HG02884 (cell line): ENCODE results near the gene LAMC2.
"Not testable (repeated sequence)": the region's sequence is repeated elsewhere in the genome, so short reads cannot be mapped to it uniquely, and the experiment has no call there.

Experiments
- ATAC-seq: cut with Tn5 transposase; IDR thresholded peaks from one replicate; pipeline ENCODE4 v1.9.1; 2021; ENCODE audit warnings: mild to moderate bottlenecking, moderate library complexity; ENCODE audit not compliant: unreplicated experiment

LAMC2 gene

DNA sequence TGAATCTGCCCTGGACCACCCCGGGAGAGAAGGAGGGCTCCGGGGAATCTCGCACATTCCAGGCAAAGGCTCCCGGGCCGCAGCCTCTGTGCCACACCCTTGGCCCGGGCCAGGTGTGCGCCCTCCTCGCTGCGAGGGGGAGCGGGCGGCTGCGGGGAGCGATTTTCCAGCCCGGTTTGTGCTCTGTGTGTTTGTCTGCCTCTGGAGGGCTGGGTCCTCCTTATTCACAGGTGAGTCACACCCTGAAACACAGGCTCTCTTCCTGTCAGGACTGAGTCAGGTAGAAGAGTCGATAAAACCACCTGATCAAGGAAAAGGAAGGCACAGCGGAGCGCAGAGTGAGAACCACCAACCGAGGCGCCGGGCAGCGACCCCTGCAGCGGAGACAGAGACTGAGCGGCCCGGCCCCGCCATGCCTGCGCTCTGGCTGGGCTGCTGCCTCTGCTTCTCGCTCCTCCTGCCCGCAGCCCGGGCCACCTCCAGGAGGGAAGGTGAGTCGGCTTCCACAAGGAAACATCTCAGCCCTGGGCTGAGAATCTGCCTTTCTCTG is at the start of gene LAMC2:
Gene LAMC2 (plus strand): TSS at position 324 of the 550 bp plus-strand sequence. CDS start 89 bp downstream, at position 413.
- ATAC-seq, result no peak

DNA sequence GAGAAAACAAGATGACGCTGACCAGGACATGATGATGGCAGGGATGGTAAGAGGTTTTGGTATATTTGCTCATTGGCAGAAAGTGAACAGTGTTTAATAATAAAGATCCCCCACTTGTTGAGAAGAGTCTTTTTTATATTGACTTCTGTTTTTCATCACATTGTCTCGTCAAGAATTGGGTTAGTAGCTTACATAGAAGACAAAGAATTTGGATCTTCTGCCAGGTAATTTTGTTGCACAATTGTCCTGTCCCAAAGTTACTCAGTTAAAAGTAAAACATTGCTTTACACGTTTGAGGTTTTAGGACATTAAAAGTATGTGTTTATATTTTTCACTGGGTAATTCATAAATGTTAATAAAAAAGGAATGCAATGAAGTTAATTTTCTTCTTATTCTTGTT is 48.3 kb upstream of the LAMC2 start:
- ATAC-seq, result no peak

DNA sequence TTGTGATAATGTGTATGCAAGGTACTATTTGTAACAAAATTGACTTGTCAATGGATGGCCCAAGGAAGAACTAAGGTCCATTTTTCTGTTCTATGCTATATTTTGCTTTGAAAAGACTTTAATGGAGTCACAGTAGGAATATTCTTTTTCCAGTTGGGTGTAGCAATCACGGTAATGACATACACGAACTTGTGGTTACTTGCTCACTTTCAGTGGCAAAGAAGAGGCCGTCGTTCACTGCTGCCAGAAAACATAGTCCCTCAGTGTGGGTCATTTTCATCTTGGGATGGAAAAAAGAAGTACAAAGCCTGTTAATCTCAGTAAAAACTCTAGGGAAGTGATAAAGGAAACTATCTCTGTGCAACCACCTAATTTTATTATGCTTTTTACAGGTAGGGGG is 47.8 kb upstream of the LAMC2 start:
- ATAC-seq, result no peak

DNA sequence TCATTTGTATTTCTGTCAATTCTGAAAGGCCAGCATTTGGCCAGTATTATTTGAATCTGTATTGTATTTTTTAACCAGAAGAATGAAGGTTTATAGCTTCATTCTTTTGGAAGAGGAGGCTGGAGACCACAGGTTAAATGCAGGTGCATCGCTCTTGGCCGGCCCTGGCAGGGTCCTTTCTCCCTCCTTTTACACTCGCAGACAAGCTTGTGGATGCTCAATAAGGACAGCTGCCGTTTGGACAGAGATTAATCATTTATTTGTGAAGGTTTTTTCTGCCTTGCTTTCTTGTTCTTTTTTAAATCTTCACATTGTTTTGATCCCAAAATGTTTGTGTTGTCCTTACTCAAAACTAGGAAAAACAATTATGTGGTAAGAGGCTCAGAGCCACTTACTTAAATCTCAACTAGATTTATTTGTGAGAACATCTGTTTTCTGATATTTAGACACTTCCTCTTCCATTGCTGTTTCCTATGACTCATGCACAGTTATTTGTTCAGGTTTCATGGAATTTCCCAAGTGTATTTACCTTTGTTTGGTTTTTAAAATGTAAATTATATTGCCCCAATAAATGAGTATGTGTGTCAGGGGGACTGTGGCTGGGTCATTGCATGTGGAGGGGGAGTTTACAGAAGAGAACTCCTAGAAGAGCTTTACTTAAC is 46.7 kb upstream of the LAMC2 start:
- no peak for ATAC-seq

DNA sequence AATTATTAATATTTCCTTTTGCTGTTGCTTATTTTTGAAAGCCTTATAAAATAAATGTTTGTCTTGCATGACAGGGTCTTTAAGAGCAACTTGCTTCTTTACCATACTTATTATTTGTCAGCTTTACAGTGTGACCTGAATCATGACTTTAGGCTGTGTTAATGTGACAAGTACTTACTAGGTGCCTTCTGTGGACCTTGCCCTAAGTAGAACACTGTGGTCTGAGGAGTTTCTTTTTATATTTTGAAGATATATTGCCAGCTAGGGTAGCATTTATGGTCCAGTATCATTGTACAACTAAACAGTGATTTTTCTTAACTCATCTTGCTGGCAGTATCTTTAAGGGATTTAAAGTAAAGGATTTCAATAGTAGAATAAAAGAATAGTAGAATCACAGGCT is 45.4 kb upstream of the LAMC2 start:
- ATAC-seq, result no peak

DNA sequence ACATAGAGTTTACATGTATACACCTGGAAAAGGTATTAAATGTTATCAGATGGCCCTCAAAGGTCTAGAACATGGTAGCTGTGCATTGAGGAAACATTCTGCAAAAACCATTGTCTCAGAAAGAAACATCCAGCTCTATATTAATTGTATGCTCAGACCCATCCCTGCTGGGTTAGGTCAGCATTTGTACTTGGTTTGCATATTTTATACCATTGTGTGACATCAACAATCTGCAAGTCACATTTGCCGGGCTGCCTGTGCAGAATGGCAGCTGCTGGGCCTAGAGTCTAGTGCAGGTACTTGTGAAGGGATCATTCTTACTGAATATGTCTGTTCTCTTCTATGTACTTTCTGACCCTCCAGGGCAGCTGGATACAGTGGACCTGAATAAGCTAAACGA is 43.9 kb upstream of the LAMC2 start:
- no peak for ATAC-seq

DNA sequence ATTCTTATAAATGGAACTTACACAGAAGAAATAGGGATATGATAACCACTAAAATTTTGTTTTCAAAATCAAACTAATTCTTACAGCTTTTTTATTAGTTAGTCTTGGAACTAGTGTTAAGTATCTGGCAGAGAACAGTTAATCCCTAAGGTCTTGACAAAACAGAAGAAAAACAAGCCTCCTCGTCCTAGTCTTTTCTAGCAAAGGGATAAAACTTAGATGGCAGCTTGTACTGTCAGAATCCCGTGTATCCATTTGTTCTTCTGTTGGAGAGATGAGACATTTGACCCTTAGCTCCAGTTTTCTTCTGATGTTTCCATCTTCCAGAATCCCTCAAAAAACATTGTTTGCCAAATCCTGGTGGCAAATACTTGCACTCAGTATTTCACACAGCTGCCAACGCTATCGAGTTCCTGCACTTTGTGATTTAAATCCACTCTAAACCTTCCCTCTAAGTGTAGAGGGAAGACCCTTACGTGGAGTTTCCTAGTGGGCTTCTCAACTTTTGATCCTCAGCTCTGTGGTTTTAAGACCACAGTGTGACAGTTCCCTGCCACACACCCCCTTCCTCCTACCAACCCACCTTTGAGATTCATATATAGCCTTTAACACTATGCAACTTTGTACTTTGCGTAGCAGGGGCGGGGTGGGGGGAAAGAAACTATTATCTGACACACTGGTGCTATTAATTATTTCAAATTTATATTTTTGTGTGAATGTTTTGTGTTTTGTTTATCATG is 42.3 kb upstream of the LAMC2 start:
- no peak for ATAC-seq

DNA sequence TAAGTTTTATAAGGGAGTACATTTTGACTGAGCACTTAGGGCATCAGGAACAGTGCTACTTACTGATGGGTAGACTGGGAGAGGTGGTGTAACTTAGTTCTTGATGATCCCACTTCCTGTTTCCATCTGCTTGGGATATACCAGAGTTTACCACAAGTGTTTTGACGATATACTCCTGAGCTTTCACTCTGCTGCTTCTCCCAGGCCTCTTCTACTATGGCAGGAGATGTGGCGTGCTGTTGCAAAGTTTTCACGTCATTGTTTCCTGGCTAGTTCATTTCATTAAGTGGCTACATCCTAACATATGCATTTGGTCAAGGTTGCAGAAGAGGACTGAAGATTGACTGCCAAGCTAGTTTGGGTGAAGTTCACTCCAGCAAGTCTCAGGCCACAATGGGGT is 41.3 kb upstream of the LAMC2 start:
- ATAC-seq, result no peak

DNA sequence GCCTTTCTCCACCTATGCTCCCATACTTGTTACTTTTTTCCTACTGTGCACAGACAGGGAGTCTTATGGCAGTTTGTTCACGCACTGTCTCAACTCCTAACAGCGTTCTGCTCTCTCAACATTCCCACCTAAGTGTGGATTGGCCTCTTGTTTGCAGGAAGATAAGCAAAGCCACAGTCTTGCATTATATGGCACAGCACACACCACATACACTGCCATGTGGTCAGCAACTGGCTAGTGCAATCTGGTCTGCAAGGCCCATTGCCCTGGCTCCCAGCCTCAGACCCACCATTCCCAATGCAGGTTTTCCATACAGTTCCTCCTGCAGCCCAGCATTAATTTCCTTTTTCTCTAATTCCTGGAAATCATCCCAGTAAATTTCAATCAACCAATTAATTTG is 38.3 kb upstream of the LAMC2 start:
- no peak for ATAC-seq

DNA sequence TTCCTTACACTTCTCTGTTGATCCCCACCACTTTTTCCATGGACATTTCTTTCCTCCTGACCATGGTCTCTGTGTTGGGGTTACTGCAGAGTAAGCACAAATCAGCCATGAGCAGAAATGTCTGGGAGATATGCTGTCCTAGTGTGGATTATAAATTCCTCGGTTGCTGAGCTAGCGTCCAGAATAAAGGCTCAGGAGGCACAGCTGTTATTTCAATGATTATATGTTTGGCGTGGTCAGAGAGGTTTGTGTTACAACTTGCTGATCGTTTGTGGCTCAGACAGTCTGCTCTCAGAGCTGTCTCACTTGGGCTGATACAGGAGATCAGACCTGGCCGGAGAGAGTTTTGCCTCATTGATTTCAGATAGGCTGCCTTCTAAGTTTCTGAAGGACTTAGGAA is 37.5 kb upstream of the LAMC2 start:
- ATAC-seq, result no peak

DNA sequence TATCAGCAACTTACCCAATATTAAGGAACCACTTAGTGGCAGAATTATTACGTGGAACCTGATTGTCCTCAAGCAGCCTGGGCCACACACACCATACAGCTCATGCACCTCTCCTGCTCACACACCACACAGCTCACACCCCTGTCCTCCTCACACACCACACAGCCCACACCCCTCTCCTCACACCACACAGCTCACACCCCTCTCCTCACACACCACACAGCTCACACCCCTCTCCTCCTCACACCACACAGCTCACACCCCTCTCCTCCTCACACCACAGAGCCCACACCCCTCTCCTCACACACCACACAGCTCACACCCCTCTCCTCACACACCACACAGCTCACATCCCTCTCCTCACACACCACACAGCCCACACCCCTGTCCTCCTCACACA is 36.8 kb upstream of the LAMC2 start:
- ATAC-seq, result no peak

DNA sequence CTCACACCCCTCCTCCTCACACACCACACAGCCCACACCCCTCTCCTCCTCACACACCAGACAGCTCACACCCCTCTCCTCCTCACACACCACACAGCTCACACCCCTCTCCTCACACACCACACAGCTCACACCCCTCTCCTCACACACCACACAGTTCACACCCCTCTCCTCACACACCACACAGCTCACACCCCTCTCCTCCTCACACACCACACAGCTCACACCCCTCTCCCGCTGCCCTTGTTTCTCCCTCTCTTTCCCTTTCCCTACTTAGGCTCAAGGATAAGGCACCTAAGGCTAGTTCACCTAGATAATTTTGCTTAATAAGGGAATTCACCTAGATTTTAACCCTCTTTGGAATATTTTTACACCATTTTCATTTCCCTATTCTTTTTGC is 36.0 kb upstream of the LAMC2 start:
- ATAC-seq, result not testable (repeated sequence)

DNA sequence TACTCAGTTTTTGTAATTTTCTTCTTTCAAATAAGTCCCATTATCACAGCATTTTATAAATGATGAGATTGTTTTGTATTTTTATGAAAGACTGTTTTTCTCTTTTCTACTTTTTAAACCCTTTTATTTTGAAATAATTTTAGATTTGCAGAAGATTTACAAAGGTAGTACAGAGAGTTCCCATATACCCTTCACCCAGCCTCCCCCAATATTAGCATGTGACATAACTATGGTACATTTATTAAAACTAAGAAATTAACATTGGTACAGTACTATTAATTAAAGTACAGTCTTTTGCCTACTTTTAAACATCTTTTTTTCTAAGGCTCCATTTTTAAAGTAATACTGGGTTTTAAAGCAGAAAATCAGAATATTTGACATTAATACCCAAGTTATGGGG is 35.6 kb upstream of the LAMC2 start:
- ATAC-seq, result no peak

DNA sequence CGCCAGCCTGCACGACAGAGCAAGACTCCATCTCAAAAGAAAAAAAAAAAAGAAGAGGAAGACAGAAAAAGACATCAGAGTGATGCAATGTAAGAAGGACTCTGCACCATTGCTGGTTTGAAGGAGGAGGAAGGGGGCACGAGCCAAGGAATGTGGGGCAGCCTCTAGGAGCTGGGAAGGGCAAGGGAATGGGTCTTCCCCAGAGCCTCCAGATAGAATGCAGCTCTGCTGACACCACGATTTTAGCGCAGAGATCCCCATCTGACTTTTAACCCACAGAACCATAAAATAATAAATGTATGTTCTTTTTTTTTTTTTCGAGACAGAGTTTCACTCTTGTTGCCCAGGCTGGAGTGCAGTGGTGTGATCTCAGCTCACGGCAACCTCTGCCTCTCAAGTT is 33.9 kb upstream of the LAMC2 start:
- no peak for ATAC-seq

DNA sequence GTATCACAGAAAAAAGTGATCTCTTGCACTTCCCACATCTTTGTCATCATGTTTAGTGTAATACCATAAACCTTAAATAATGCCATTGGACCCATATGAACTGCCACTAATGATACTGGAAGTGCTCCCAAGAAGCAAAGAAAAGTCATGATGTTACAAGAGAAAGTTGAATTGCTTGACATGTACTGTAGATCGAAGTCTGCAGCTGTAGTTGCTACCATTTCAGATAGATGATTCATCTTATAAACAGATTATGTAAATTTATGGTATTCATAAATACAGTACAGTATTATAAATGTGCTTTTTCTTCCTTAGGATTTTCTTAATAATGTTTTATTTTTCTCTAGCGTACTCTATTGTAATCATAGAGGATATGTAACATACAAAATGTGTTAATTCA is 30.1 kb upstream of the LAMC2 start:
- ATAC-seq, result no peak

DNA sequence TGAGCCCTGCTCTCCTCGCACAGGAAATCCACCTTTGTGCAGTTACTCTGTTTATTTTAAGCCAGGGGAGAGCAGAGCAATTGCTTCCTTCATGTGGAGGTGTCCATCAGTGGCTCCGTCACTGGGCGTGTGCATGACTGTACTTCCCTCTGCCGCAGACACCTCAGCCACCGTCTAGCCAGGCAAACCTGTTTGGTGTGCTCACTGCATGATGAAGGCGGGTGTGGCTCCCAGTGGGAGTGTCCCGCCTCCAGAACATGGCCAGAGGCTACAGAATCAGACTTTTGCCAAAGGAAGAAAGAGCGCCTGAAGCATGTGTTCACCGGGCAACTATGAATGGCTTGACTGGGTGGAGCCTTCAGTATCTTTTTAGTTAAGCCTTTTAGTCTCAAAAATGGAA is 26.1 kb upstream of the LAMC2 start:
- ATAC-seq, result no peak

DNA sequence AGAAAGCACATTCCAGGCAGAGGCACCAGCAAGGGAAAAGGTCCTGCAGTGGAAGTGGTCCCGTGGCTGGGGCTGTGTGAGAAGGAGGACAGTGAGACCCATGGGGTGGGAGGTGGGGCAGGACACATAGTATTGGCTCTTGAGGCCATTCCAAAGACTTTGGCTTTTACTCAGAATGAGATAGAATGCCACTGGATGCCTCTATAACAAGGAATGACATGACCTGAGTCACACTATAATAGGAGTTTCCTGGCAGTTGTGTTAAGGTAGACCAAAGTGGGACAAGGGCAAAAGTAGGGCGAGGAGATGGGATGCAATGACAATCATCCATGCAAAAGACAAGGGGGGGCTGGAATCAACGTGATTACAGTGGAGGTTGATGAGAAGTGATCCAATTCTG is 24.7 kb upstream of the LAMC2 start:
- ATAC-seq, result no peak

DNA sequence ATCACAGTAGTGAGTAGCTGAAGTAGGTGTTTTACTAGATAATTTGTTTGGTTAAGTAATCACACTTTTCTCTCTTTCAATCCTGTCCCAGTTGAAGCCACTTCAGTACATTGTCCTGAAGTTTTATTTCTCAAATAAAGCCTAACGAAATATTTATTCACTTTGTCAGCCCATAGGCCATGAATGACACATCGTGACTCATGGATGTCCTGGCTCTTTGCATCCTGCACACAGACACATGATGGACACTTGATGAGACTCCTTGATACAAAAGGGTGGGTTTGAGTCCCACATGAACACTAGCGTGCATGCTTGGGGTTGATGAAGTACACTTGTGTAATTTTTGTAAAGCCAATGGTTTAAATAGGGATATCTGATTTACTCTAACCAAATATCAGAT is 22.7 kb upstream of the LAMC2 start:
- ATAC-seq, result no peak

DNA sequence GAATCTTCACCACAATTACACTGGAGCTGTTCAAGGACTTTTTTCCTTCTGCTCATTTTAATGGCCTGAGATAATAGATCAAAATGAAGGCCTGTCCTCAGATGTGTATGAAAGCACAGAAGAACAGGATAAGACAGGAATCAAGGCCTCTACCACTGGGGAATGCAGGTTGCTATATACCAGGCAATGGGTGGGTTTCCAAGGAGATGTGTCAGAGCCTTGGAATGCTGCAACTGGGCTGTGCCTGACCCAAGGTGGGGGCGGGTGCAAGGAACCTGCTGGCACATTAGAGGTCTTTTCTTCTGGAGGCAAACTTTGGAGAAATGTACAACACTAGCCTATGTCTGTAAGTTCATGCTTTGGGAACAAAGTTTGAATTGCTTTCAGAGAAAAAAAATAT is 21.7 kb upstream of the LAMC2 start:
- no peak for ATAC-seq

DNA sequence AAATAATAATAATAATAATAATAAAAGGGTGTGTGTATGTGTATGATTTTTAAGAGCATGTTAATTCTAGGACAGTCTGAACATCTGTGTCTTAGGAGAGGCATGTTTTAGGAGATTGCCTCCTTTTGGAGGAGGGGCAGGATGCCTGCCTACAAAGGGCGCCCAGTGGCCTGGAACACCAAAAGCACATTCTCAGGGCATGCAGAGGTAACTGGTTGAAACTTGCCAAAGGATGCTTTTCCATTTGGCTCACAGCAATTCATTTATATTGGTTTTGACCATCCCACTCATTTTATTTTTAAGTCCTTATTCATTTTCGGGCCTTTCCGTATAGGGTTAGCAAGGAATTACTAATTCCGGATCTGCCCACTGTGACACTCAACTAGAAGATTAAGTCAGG is 21.1 kb upstream of the LAMC2 start:
- no peak for ATAC-seq

DNA sequence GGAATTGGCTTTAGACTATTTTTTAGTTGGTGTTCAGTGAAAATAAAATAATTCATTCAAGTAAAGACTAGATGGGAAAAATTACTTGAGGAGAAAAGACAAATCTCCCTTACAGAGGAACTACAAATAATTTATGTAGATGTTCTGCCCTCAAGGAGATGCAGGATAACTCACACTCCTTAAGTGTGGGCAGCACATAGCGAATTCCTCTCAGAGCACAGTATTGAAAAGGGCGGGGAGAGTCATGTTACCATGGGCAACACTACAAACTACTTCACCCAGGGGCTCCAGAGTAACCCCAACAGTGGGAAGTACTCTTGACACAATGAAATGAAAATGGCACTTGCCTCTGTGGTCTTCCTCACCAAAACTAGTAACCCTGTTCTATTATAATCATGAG is 20.6 kb upstream of the LAMC2 start:
- ATAC-seq, result no peak

DNA sequence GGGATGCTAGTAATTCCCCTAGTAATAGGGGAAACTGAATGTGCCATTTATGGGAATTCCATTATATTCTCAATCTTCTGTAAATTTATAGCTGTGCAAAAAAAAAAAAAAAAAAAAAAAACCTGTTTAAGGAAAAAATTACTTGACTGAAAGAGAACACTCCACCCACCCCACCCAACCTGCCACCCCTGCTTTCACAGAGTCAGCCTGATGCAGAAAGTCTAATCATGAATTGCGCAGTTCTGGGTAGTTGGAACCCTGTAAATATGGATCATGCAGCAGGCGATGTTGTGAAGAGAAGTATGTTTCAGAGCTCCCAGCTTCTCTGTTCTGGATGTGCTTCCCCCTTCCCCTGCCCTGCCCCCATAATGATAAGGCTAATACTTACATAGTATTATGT is 19.6 kb upstream of the LAMC2 start:
- no peak for ATAC-seq

DNA sequence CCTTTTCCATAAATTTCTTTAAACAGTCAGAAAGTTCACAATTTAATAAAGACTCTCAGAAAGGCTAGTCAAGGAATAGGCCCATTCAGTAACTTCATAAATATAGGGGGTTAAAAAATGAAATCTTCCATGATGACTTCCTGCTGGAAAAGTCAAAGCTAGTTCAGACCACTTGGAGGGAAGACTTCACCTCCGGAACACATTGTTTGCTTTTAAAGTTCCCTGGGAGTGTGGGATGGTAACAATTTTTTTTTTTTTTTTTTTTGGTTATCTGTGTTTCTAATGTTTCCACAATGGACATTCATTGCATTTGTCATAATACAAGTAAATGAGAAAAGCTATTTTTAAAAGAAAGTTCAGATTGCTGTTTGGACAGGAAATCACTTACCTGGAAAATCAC is 18.4 kb upstream of the LAMC2 start:
- no peak for ATAC-seq
